GM10266 (cell line): ENCODE results near the gene CHST15.
"Not testable (repeated sequence)": the region's sequence is repeated elsewhere in the genome, so short reads cannot be mapped to it uniquely, and the experiment has no call there.

Experiments used
- DNase-seq: peaks from one replicate; pipeline ENCODE4 v3.0.0; 2012; ENCODE audit errors: extremely low spot score
- TF ChIP-seq, protein P1 (sequence below): IDR thresholded peaks from 2 replicates; pipeline ENCODE4 v1.5.1; 2012; ENCODE audit warnings: mild to moderate bottlenecking, low read depth; ENCODE audit not compliant: control insufficient read depth, insufficient read depth; ENCODE audit errors: missing control alignments

The CHST15 gene

GRCh38 chr10:124097883-124098282 is 4.5 kb upstream of the CHST15 start:
- TF ChIP-seq, protein P1, sequence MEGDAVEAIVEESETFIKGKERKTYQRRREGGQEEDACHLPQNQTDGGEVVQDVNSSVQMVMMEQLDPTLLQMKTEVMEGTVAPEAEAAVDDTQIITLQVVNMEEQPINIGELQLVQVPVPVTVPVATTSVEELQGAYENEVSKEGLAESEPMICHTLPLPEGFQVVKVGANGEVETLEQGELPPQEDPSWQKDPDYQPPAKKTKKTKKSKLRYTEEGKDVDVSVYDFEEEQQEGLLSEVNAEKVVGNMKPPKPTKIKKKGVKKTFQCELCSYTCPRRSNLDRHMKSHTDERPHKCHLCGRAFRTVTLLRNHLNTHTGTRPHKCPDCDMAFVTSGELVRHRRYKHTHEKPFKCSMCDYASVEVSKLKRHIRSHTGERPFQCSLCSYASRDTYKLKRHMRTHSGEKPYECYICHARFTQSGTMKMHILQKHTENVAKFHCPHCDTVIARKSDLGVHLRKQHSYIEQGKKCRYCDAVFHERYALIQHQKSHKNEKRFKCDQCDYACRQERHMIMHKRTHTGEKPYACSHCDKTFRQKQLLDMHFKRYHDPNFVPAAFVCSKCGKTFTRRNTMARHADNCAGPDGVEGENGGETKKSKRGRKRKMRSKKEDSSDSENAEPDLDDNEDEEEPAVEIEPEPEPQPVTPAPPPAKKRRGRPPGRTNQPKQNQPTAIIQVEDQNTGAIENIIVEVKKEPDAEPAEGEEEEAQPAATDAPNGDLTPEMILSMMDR: no peak

DNA sequence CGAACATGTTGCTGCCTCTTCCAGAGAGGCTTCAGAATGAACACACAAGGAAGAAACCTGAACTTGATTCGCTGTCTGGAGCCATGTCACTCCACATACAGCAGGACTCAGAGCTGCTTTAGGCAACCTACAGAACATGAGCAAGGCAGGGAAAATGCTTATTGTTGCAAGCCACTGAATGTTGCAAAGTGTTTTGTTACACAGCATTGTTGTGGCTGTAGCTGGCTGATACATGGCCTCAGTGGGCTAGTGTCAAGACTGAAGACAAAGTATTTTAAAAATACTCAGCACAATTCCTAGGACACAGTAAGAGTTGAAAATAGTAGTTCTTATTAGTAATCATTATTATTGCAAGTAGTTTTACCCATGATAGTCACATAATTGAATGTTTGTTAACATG is 3.1 kb upstream of the CHST15 start:
- DNase-seq: no peak
- TF ChIP-seq, protein P1: no peak

More at GRCh38 chr10:124097883-124098282, 4.5 kb upstream of the CHST15 start:
- no peak for DNase-seq

- DNase-seq: not testable (repeated sequence)
These were observed 2.4 kb upstream of the CHST15 start for GRCh38 chr10:124095801-124096200.

GRCh38 chr10:124095096-124095495 is 1.7 kb upstream of the CHST15 start:
- no peak for DNase-seq
- TF ChIP-seq, protein P1: no peak

DNA sequence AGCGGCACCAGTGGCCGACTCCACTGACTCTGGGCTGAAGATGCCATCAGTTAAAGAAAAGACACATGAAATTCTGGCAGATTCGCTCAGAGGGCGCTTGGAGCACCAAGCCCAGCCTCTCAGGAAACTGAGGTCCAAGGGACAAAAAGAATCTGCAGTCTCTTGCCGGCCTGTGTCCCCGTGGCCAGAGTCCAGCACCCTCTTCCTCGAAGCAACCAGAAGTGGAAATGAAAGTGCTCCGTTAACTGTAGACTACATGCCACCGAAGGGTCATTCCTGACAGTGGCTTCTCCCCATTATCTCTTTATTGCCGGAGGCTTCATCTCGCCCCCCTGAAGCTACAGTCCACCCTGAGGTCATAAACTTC is 1.0 kb upstream of the CHST15 start:
- no peak for DNase-seq

GRCh38 chr10:124093774-124094418 is 498 bp upstream of the CHST15 start:
- DNase-seq: not testable (repeated sequence)

More for the DNA sequence above, 1.0 kb upstream of the CHST15 start:
- TF ChIP-seq, protein P1: no peak

- DNase-seq: peak; percentile 83
- TF ChIP-seq, protein P1: no peak
These were observed 1.0 kb downstream of the CHST15 start for GRCh38 chr10:124092250-124092859.

DNA sequence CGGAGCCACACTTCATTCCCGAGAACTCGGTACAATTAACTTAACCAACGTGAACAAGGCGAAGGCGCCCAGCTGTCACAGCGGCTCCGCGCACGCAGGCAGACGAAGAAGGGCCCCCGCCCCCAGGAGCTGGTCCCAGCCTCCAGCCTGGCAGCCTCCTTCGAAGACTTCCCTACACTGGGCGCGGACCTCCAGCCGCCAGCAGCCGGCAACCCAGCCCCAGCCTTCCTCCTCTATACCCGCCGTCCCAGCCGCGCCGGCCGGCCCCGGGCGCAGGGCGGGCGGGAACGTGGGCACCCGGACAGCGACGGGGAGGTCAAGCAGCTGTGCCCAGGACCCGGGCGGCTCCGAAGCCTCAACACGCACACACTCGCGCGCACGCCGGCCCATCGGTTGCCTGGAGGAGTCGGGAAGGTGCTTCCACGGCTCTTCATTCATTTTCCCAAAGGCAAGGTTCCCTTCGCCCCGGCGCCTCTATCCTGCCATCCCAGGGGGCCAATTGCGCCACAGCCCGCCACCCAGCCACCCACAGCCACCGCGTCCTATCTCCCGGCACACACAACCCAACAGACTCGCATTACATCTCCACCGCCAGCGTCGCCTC is 1.6 kb downstream of the CHST15 start:
- TF ChIP-seq, protein P1: no peak
- DNase-seq: no peak
